ENCODE data around the gene DCK. TPM values are rescaled to one million over a fixed set of nuclear protein-coding genes. Genes with fewer than 3 reads are reported as not detected.

Gene DCK
- total RNA-seq, 1 experiment from 2014 or later = 13.7 TPM

GRCh38 chr4:70969076-70969475, 24.4 kb upstream of the DCK start:
- H3K27ac Mint-ChIP-seq = peak overlapping the region in 1 of 3 experiments; percentile 7; a peak in 2 of 7 replicates
- H2BK120ac ChIP-seq (ENCODE audit: low read depth, low read length, poor library complexity, severe bottlenecking) = no peak overlapping the region

More at GRCh38 chr4:70969076-70969475, 24.4 kb upstream of the DCK start:
- Histone ChIP-seq H4K8ac (replicated peaks; ENCODE audit: insufficient read length, low read depth, low read length) (no peak overlapping the region), H2BK5ac (ENCODE audit: insufficient read length, low read length) (no peak overlapping the region), H2BK15ac (ENCODE audit: low read depth, low read length) (no peak overlapping the region), H3K14ac (ENCODE audit: insufficient read depth, low read length) (no peak overlapping the region), H3K27ac (ENCODE audit: insufficient read length, low read depth, low read length) (no peak overlapping the region), H3K4ac (ENCODE audit: low read depth, low read length) (no peak overlapping the region), H3K27me3 (ENCODE audit: insufficient read depth, low read length) (no peaks in the 10 kb centered on the region), H3K79me2 (ENCODE audit: insufficient read depth, low read length) (no peaks in the 10 kb centered on the region), H2BK12ac (ENCODE audit: insufficient read length, low read depth, low read length) (no peak overlapping the region), H3K23ac (ENCODE audit: insufficient read length, low read depth, low read length) (no peak overlapping the region), H2AFZ (ENCODE audit: low read length) (no peak overlapping the region), H3K23me2 (ENCODE audit: insufficient read length, low read depth, low read length, poor library complexity, severe bottlenecking) (no peaks in the 10 kb centered on the region), H3K4me2 (ENCODE audit: insufficient read depth, insufficient read length, low read length) (no peak overlapping the region), H4K91ac (ENCODE audit: insufficient read length, low read depth, low read length) (no peak overlapping the region), H2BK20ac (ENCODE audit: low read depth, low read length, poor library complexity, severe bottlenecking) (no peak overlapping the region), H3K18ac (ENCODE audit: insufficient read length, low read depth, low read length) (no peak overlapping the region), H3T11ph (ENCODE audit: low read length) (no peak overlapping the region), H2AK5ac (ENCODE audit: insufficient read length, low read length) (no peak overlapping the region), H4K5ac (ENCODE audit: insufficient read length, low read depth, low read length) (no peak overlapping the region), H3K4me1 (ENCODE audit: insufficient read depth, low read length) (no peaks in the 10 kb centered on the region), H3K79me1 (ENCODE audit: insufficient read depth, low read depth, low read length, poor library complexity, severe bottlenecking) (peaks cover 3% of the 10 kb centered on the region), H3K56ac (ENCODE audit: insufficient read length, low read depth, low read length) (no peak overlapping the region), H3K9ac (ENCODE audit: extremely low read depth, insufficient read length, low read length) (no peak overlapping the region), H4K20me1 (ENCODE audit: control insufficient read depth, insufficient read depth, insufficient read length) (peaks cover 3% of the 10 kb centered on the region), H3K9me3 (ENCODE audit: control insufficient read depth, low read depth, low read length) (no peaks in the 10 kb centered on the region)
- WGBS (ENCODE audit: extremely low coverage, insufficient read length, low lambda C conversion rate) = no CpG with 5 or more reads among the region's 7 CpGs
- peaks cover 2 to 19% (median 12%) of the 10 kb centered on the region in 3 experiments; a peak in 6 of 7 replicates for H3K36me3 Mint-ChIP-seq (ENCODE audit: insufficient read depth in 1 of 3, low read depth in 3 of 3)
- H3K9me3 Mint-ChIP-seq = no peaks in the 10 kb centered on the region
- H3K4me3 Mint-ChIP-seq = no peak overlapping the region
- no peak for DNase-seq
- TF ChIP-seq CTCF (conservative IDR thresholded peaks at IDR 0.05) = no peak
- H3K27me3 Mint-ChIP-seq (ENCODE audit: low read depth) = no peaks in the 10 kb centered on the region
- no peaks in the 10 kb centered on the region for H3K4me1 Mint-ChIP-seq

All from H9 (cell line).